Measurements from ENCODE around the gene ASPN. TPM values are rescaled to one million over a fixed set of nuclear protein-coding genes. Genes with fewer than 3 reads are reported as not detected.
A peak's percentile ranks its signal among the peaks of the same experiment; 100 is the strongest.
"Not testable (repeated sequence)": the region's sequence is repeated elsewhere in the genome, so short reads cannot be mapped to it uniquely, and the experiment has no call there.

ASPN gene
- total and polyA plus RNA-seq, 4 donors, result 1.3 to 18.9 (median 1.8) TPM

DNA sequence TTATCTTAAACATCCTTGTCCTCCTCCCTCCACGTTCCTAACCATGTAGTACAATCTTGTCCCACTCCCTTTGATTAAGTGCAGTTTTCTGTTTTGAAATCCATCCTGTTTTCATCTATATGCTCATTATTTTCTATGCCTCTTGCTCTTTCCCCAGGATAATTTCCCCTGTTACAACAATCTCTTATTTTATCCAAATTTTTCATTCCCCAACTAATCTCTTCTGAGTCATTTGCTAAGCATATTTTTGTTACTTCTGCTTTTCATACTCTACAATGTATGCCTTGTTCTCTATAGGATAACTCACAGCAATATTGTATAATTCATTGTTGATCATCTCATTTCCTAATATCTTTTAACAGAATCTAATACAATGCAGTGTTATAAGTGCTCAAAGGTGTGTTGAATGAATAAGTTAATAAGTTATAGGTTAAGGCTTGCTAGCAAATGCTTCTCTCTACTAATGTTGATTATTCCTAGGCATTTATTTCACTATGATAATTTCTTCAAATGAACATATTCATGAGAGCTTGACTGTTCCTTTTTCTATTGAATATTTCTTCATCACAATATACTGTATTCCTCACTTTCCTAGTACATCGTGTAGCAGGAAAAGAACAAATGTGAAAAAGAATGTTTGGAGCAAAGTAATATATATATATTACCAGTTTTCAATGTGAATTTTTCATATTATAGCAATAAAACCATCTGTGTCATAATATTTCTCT, 59.5 kb downstream of the ASPN start:
- no peak for ATAC-seq (ENCODE audit: insufficient read depth, low FRiP score)
- Histone ChIP-seq H3K4me1 (ENCODE audit: control insufficient read depth in 5 of 5, insufficient read depth in 5 of 5, low read length in 5 of 5) (peaks cover 0 to 37% (median 9%) of the 10 kb centered on the region in 5 donors), H3K36me3 (ENCODE audit: control insufficient read depth in 4 of 4, insufficient read depth in 4 of 4, low read length in 4 of 4) (no peaks in the 10 kb centered on the region), H3K9me3 (ENCODE audit: control insufficient read depth in 4 of 4, insufficient read depth in 3 of 4, low read length in 3 of 4) (no peaks in the 10 kb centered on the region), H3K27ac (ENCODE audit: low read depth in 1 of 2, low read length in 1 of 2) (no peak overlapping the region), H3K27me3 (ENCODE audit: control insufficient read depth in 3 of 3, insufficient read depth in 3 of 3, low read length in 2 of 3) (no peaks in the 10 kb centered on the region), H3K4me3 (no peak overlapping the region), H3K9ac (ENCODE audit: insufficient read depth in 1 of 2, low read length in 2 of 2) (peak overlapping the region in 1 of 2 donors; percentile 38)
- WGBS, 2 donors, result 82 to 88% methylated on average over 2 of the region's 2 CpGs
- DNase-seq, result no peak
- TF ChIP-seq, protein P1, sequence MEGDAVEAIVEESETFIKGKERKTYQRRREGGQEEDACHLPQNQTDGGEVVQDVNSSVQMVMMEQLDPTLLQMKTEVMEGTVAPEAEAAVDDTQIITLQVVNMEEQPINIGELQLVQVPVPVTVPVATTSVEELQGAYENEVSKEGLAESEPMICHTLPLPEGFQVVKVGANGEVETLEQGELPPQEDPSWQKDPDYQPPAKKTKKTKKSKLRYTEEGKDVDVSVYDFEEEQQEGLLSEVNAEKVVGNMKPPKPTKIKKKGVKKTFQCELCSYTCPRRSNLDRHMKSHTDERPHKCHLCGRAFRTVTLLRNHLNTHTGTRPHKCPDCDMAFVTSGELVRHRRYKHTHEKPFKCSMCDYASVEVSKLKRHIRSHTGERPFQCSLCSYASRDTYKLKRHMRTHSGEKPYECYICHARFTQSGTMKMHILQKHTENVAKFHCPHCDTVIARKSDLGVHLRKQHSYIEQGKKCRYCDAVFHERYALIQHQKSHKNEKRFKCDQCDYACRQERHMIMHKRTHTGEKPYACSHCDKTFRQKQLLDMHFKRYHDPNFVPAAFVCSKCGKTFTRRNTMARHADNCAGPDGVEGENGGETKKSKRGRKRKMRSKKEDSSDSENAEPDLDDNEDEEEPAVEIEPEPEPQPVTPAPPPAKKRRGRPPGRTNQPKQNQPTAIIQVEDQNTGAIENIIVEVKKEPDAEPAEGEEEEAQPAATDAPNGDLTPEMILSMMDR (IDR thresholded peaks at IDR 0.05; ENCODE audit: control extremely low read depth, extremely low read depth), result no peak

DNA sequence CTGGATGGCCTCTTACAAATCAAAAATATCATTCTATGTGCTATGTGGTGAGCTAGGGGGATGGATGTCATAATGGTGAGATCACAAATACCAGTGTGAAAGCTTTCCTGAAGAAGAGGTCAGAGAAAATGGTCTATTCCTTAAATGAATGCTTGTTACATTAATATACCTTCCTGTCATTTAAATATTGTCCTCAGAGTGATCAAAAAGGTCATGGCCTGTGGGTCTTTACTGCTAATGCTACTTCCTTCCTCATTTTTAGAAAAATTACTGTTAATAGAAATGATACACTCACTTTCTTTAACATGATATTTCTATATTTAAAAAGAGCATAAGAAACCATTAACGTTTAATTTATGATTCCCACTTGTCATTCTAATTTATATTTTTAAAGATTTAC, 67.7 kb downstream of the ASPN start:
- Histone ChIP-seq H3K36me3 (ENCODE audit: control insufficient read depth in 4 of 4, insufficient read depth in 4 of 4, low read length in 4 of 4) (no peaks in the 10 kb centered on the region), H3K4me3 (no peak overlapping the region), H3K9ac (ENCODE audit: insufficient read depth in 1 of 2, low read length in 2 of 2) (peak overlapping the region in 1 of 2 donors; percentile 21), H3K4me1 (ENCODE audit: control insufficient read depth in 5 of 5, insufficient read depth in 5 of 5, low read length in 5 of 5) (peaks cover 0 to 8% (median 0%) of the 10 kb centered on the region in 5 donors), H3K9me3 (ENCODE audit: control insufficient read depth in 4 of 4, insufficient read depth in 3 of 4, low read length in 3 of 4) (no peaks in the 10 kb centered on the region), H3K27me3 (ENCODE audit: control insufficient read depth in 3 of 3, insufficient read depth in 3 of 3, low read length in 2 of 3) (no peaks in the 10 kb centered on the region), H3K27ac (ENCODE audit: low read depth in 1 of 2, low read length in 1 of 2) (no peak overlapping the region)
- ATAC-seq (ENCODE audit: insufficient read depth, low FRiP score) (no peak), DNase-seq (no peak)
- WGBS, 2 donors, result 41 to 56% methylated on average over 1 of the region's 1 CpG
- TF ChIP-seq, protein P1 (IDR thresholded peaks at IDR 0.05; ENCODE audit: control extremely low read depth, extremely low read depth), result no peak

DNA sequence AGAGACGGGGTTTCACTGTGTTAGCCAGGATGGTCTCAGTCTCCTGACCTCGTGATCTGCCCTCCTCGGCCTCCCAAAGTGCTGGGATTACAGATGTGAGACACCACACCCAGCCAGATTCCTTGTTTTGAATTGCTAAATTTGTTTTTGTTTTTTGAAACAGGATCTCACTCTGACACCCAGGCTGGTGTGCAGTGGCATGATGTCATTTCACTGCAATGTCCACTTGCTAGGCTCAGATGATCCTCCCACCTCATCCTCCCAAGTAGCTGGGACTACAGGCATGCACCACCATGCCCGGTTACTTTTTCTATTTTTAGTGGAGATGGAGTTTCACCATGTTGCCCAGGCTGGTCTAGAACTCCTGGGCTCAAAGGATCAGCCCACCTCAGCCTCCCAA, 71.1 kb downstream of the ASPN start:
- not testable (repeated sequence) for H3K9ac ChIP-seq (ENCODE audit: insufficient read depth in 1 of 2, low read length in 2 of 2); H3K27me3 ChIP-seq (ENCODE audit: control insufficient read depth in 3 of 3, insufficient read depth in 3 of 3, low read length in 2 of 3); H3K27ac ChIP-seq (ENCODE audit: low read depth in 1 of 2, low read length in 1 of 2); H3K9me3 ChIP-seq (ENCODE audit: control insufficient read depth in 4 of 4, insufficient read depth in 3 of 4, low read length in 3 of 4); H3K36me3 ChIP-seq (ENCODE audit: control insufficient read depth in 4 of 4, insufficient read depth in 4 of 4, low read length in 4 of 4); H3K4me3 ChIP-seq; DNase-seq; ATAC-seq (ENCODE audit: insufficient read depth, low FRiP score)
- WGBS, 2 donors, result 75 to 91% methylated on average over 4 of the region's 4 CpGs
- H3K4me1 ChIP-seq (ENCODE audit: control insufficient read depth in 5 of 5, insufficient read depth in 5 of 5, low read length in 5 of 5), result peaks cover 0 to 22% (median 4%) of the 10 kb centered on the region in 5 donors

DNA sequence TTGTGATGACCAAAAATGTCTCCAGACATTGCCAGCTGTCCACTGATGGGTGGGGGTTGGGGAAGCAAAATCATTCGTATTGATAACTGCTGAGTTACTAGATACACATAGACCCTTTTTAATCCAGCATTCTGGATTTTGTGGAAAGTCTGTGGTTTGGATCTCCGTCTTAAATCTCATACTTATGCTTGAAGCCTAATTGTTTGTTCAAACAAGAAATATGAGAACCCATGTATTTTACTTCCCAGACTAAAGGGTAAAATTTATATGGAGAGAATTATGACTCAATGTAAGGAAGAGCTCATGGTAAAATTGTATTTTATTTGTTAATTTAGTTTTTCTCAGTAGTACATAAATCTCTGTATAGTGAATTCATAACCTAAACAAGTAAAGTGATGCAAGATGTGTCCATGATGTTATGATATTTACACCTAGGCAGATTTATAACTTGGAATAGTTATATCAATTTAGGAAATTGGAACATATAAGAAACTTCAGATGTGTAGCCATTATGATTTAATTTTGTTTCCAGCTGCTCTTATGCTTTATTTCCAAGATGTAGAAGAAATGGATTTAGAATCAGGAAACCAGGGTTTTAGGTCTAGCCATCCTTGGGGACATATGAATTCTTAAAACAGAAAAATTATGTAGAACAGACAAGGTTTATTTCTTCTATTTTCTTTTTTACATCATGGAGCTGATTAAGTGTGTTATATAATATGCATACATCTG, 73.4 kb downstream of the ASPN start:
- Histone ChIP-seq H3K27ac (ENCODE audit: low read depth in 1 of 2, low read length in 1 of 2) (no peak overlapping the region), H3K4me1 (ENCODE audit: control insufficient read depth in 5 of 5, insufficient read depth in 5 of 5, low read length in 5 of 5) (peaks cover 0 to 39% (median 4%) of the 10 kb centered on the region in 5 donors), H3K9me3 (ENCODE audit: control insufficient read depth in 4 of 4, insufficient read depth in 3 of 4, low read length in 3 of 4) (no peaks in the 10 kb centered on the region), H3K36me3 (ENCODE audit: control insufficient read depth in 4 of 4, insufficient read depth in 4 of 4, low read length in 4 of 4) (no peaks in the 10 kb centered on the region), H3K9ac (ENCODE audit: insufficient read depth in 1 of 2, low read length in 2 of 2) (no peak overlapping the region), H3K27me3 (ENCODE audit: control insufficient read depth in 3 of 3, insufficient read depth in 3 of 3, low read length in 2 of 3) (no peaks in the 10 kb centered on the region), H3K4me3 (no peak overlapping the region)
- ATAC-seq (ENCODE audit: insufficient read depth, low FRiP score) (no peak), DNase-seq (peak in 1 of 3 donors; percentile 46)
- WGBS, 2 donors, result 91 to 95% methylated on average over 2 of the region's 2 CpGs
- TF ChIP-seq, protein P1 (IDR thresholded peaks at IDR 0.05; ENCODE audit: control extremely low read depth, extremely low read depth), result no peak

All from lung (tissue), 12 donors.